Suprapubic skin (tissue), 4 donors: Measurements from ENCODE around the gene ATG5. TPM values are rescaled to one million over a fixed set of nuclear protein-coding genes. Genes with fewer than 3 reads are reported as not detected.

Source experiments
- DNase-seq, 2 donors: peaks; one replicate each; pipeline ENCODE4 v3.0.0-alpha.2; 2019; ENCODE audit warnings: low spot score in 2 of 2
- H3K27ac ChIP-seq: fragments of 200-600 bp; sonication (generic); one replicate; pipeline ENCODE4 v1.5.1; 2019
- H3K27me3 ChIP-seq: fragments of 200-600 bp; sonication (generic); one replicate; pipeline ENCODE4 v1.5.1; 2019
- H3K36me3 ChIP-seq: fragments of 200-600 bp; sonication (generic); one replicate; pipeline ENCODE4 v1.5.1; 2019
- H3K4me1 ChIP-seq: fragments of 200-600 bp; sonication (generic); one replicate; pipeline ENCODE4 v1.5.1; 2019
- H3K4me3 ChIP-seq: fragments of 200-600 bp; sonication (generic); one replicate; pipeline ENCODE4 v1.5.1; 2019; ENCODE audit warnings: mild to moderate bottlenecking
- H3K9me3 ChIP-seq: fragments of 200-600 bp; sonication (generic); one replicate; pipeline ENCODE4 v1.5.1; 2019
- EP300 ChIP-seq: sonication (generic); formaldehyde crosslinking; IDR thresholded peaks from one replicate; pipeline ENCODE4 v1.6.1; 2017; ENCODE audit warnings: antibody characterized with exemption
- POLR2A ChIP-seq, 2 donors: fragments of 450-650 bp; IDR thresholded peaks; one replicate each; pipeline ENCODE4 v1.6.1; 2017; ENCODE audit warnings: antibody characterized with exemption in 2 of 2, mild to moderate bottlenecking in 2 of 2, moderate library complexity in 2 of 2
- POLR2AphosphoS5 ChIP-seq, 3 donors: sonication (generic); formaldehyde crosslinking; IDR thresholded peaks; one replicate each; pipeline ENCODE4 v1.6.1; 2017; ENCODE audit warnings: antibody characterized with exemption in 3 of 3
- WGBS: methylation state at CpG from one replicate; pipeline ENCODE4 v1.1.5; 2018; 5-methylcytosine and 5-hydroxymethylcytosine counted together
- total RNA-seq, 4 donors: library from RNA; depleted of rRNA; stranded (reverse); fragments of >200 nt; gene quantifications; one replicate each; pipeline ENCODE4 v1.1.0, GENCODE V29; 2016
- TF ChIP-seq, protein P1 (sequence below), 2 donors: fragments of 200-600 bp in 1 of 2; fragments of 450-650 bp in 1 of 2; sonication (generic) in 1 of 2; IDR thresholded peaks; one replicate each; pipeline ENCODE4 v1.5.1; 2016 to 2019; ENCODE audit warnings: antibody characterized with exemption in 2 of 2, mild to moderate bottlenecking in 1 of 2, moderate library complexity in 1 of 2

The ATG5 gene
- total RNA-seq, 4 donors from 2014 or later, result 18.1 to 25.7 (median 23.1) TPM

DNA sequence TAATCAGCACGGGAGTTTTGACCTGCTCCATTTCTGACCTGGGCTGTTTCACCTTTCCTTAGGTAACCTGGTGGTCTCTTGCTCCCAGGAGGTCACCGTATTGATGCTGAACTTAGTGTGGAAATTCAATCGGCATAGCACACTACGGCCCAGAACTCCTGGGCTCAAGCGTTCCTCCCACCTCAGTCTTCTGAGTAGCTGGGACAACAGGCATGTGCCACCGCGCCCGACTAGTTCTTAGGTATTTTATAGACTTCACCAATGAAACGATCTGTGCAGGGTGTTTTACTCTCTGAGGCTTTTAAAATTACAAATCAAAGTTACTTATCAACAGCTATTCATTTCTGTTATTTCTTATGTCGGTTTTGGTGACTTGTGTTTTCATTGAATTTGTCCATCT, 42.1 kb downstream of the ATG5 start:
- Histone ChIP-seq H3K27me3 (no peaks in the 10 kb centered on the region), H3K9me3 (no peaks in the 10 kb centered on the region), H3K36me3 (peaks cover 10% of the 10 kb centered on the region), H3K4me1 (peaks cover 10% of the 10 kb centered on the region), H3K27ac (no peak overlapping the region), H3K4me3 (no peak overlapping the region)
- 87% methylated on average over 10 of the region's 10 CpGs for WGBS
- TF ChIP-seq, protein P1, sequence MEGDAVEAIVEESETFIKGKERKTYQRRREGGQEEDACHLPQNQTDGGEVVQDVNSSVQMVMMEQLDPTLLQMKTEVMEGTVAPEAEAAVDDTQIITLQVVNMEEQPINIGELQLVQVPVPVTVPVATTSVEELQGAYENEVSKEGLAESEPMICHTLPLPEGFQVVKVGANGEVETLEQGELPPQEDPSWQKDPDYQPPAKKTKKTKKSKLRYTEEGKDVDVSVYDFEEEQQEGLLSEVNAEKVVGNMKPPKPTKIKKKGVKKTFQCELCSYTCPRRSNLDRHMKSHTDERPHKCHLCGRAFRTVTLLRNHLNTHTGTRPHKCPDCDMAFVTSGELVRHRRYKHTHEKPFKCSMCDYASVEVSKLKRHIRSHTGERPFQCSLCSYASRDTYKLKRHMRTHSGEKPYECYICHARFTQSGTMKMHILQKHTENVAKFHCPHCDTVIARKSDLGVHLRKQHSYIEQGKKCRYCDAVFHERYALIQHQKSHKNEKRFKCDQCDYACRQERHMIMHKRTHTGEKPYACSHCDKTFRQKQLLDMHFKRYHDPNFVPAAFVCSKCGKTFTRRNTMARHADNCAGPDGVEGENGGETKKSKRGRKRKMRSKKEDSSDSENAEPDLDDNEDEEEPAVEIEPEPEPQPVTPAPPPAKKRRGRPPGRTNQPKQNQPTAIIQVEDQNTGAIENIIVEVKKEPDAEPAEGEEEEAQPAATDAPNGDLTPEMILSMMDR (IDR thresholded peaks at IDR 0.05), result no peak
- TF ChIP-seq POLR2AphosphoS5 (IDR thresholded peaks at IDR 0.05) (no peak), POLR2A (IDR thresholded peaks at IDR 0.05) (no peak), EP300 (no peak)
- no peak for DNase-seq

DNA sequence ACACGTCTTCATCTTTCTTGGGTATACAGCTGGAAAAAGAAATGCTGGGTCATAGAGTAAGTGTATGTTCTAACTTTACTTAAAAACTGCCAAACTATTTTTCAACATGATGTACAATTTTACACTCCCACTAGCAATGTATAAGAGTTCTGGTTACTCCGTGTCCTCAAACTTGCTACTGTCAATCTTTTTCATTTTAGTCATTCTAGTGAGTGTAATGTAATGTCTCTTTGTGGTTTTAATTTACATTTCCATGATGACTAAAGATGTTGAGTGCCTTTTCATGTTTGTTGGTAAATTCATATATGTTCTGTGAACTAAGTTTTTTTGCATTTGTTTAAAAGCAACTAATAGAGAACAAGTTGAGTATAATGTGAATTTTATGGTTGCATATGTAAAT, 43.9 kb downstream of the ATG5 start:
- TF ChIP-seq POLR2A (IDR thresholded peaks at IDR 0.05) (no peak), POLR2AphosphoS5 (IDR thresholded peaks at IDR 0.05) (no peak), EP300 (no peak)
- TF ChIP-seq, protein P1 (IDR thresholded peaks at IDR 0.05), result no peak
- H3K27me3 ChIP-seq, result no peaks in the 10 kb centered on the region
- no peak overlapping the region for H3K4me3 ChIP-seq
- DNase-seq, result no peak
- peaks cover 17% of the 10 kb centered on the region for H3K36me3 ChIP-seq
- H3K9me3 ChIP-seq, result no peaks in the 10 kb centered on the region
- no peak overlapping the region for H3K27ac ChIP-seq
- peaks cover 3% of the 10 kb centered on the region for H3K4me1 ChIP-seq
- WGBS, result 66% methylated on average over 2 of the region's 2 CpGs

DNA sequence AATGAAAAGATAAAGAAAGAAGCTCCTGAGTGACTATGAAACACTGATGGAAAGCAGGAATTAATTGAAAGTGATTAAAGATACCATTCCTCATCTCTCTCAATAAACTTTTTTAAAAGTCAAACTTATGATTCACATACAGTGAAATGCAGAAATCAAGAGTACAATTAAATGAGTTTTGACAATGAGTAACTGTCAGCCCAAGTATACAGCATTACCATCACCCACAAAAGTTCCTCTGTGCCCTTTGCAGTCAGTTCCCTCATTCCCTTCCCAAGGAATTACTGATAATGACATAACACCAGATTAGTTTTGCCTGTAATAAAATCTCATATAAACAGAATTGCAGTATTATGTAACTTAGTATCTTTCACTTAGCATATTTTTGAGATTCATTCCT, 44.5 kb downstream of the ATG5 start:
- TF ChIP-seq, protein P1 (IDR thresholded peaks at IDR 0.05), result no peak
- no peak for TF ChIP-seq POLR2AphosphoS5 (IDR thresholded peaks at IDR 0.05)
- TF ChIP-seq POLR2A (IDR thresholded peaks at IDR 0.05), result no peak
- no peak for TF ChIP-seq EP300
- Histone ChIP-seq H3K36me3 (peaks cover 17% of the 10 kb centered on the region), H3K4me1 (no peaks in the 10 kb centered on the region), H3K9me3 (no peaks in the 10 kb centered on the region), H3K4me3 (no peak overlapping the region), H3K27me3 (no peaks in the 10 kb centered on the region), H3K27ac (no peak overlapping the region)
- DNase-seq, result no peak

DNA sequence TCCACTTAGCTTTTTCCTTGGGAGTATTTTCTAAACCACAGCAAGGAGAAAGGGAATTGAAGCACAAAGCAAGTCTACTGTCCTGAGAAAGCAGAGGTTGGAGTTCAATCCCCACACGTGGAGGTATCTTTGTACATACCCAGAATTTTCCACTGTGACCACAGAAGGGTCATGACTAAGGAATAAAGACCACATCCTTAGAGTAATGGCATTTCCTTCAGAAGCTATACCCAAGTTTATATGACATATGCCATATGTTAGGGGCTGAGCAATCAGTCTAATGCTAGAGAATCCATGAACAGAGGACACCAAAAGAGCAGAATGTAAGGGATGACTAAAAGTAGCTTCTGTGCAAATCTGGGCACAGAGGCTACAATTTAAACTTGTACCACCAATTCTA, 46.4 kb downstream of the ATG5 start:
- Histone ChIP-seq H3K27ac (no peak overlapping the region), H3K27me3 (no peaks in the 10 kb centered on the region), H3K9me3 (no peaks in the 10 kb centered on the region), H3K36me3 (peaks cover 17% of the 10 kb centered on the region), H3K4me1 (no peaks in the 10 kb centered on the region), H3K4me3 (no peak overlapping the region)
- 83% methylated on average over 1 of the region's 1 CpG for WGBS
- DNase-seq, result no peak
- TF ChIP-seq POLR2AphosphoS5 (IDR thresholded peaks at IDR 0.05) (no peak), POLR2A (IDR thresholded peaks at IDR 0.05) (no peak)

DNA sequence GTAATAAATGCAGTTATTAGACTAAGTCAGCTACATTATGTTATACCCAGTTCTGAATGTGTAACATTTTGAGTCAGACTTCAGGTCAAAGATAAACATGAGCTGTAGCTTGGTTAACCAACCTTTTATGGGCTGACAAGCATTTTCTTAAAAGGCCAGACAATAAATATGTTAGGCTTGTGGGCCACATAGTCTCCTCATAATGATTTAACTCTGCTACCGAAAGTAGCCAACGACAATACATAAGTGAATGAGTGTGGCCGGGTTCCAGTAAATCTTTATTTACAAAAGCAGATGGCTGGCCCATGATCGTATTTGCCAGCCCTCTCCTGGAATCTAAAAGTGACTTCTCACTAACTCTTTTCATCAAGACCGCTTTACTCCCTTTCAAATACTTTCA, 49.9 kb downstream of the ATG5 start:
- H3K36me3 ChIP-seq, result peaks cover 17% of the 10 kb centered on the region
- 80% methylated on average over 5 of the region's 5 CpGs for WGBS
- H3K27ac ChIP-seq, result no peak overlapping the region
- TF ChIP-seq EP300 (no peak), POLR2AphosphoS5 (IDR thresholded peaks at IDR 0.05) (no peak), POLR2A (IDR thresholded peaks at IDR 0.05) (no peak)
- TF ChIP-seq, protein P1 (IDR thresholded peaks at IDR 0.05), result no peak
- H3K4me3 ChIP-seq, result no peak overlapping the region
- peaks cover 5% of the 10 kb centered on the region for H3K4me1 ChIP-seq
- H3K27me3 ChIP-seq, result no peaks in the 10 kb centered on the region
- DNase-seq, result no peak
- H3K9me3 ChIP-seq, result no peaks in the 10 kb centered on the region

DNA sequence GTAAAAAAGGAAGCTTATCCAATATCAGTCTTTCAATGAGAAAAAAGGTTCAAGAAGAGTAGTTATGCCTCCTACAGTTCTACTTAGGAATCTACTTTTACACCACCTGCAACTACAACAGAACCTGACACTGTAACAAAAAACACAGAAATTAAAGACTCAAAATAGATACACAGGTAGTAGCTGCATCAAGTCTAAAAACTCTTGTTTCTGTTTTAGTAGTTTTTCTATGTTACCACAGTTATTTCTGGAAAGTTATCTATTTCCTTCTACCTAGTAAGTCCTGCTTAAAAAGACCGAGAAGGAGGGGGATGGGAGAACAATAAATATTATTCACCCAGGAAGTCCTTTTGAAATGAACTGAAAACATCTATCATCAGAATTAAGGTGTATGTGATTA, 52.5 kb downstream of the ATG5 start:
- Histone ChIP-seq H3K9me3 (no peaks in the 10 kb centered on the region), H3K4me1 (peaks cover 5% of the 10 kb centered on the region), H3K36me3 (peaks cover 5% of the 10 kb centered on the region), H3K4me3 (no peak overlapping the region), H3K27me3 (no peaks in the 10 kb centered on the region), H3K27ac (no peak overlapping the region)
- TF ChIP-seq POLR2AphosphoS5 (IDR thresholded peaks at IDR 0.05) (no peak), POLR2A (IDR thresholded peaks at IDR 0.05) (no peak), EP300 (no peak)
- TF ChIP-seq, protein P1 (IDR thresholded peaks at IDR 0.05), result no peak
- no peak for DNase-seq
- WGBS, result 85% methylated on average over 1 of the region's 1 CpG
